Bladder microvascular endothelial cell (primary cell): Measurements from ENCODE around the gene CST7. TPM values are rescaled to one million over a fixed set of nuclear protein-coding genes. Genes with fewer than 3 reads are reported as not detected.

Experiments
- total RNA-seq: library from RNA; depleted of rRNA; stranded (reverse); fragments of >200 nt; gene quantifications from 2 replicates; pipeline ENCODE4 v1.2.3, GENCODE V29; 2014

The CST7 gene, protein sequence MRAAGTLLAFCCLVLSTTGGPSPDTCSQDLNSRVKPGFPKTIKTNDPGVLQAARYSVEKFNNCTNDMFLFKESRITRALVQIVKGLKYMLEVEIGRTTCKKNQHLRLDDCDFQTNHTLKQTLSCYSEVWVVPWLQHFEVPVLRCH
- not detected in 2 replicates for total RNA-seq

DNA sequence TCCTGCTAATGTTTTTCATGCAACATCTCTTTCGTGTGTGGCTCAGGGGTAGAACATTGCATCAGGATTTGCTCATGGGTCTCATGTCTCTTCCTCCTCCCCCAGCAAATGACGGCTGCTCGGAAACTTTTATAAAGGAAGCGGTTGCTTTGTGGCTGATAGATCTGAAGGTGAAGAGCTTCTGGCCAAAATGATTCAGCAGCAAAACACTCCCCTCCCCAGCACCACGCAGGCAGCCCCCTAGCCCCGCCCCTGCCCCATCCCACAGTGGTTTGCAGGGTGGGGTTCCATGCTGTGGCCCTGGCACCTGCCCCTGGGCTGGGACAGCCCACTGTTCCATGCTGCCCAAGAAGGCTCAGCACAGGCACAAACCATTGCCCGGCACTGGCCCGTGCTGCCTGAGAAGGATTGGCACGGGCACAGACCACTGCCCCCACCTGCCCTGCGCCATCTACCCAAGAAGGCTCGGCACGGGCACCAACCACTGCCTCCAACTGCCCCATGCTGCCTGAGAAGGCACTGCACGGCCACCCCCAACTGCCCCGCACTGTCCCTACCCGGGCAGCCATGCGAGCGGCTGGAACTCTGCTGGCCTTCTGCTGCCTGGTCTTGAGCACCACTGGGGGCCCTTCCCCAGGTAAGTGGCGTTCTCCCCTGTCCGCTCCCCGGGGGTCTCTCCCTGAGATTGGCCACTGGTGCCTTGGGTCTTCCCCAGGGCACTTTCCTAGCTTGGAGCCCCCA lies at the start of gene CST7:
CST7 (plus strand) TSS at position 331 of the 741 bp plus-strand sequence; CDS start at position 568, 237 bp downstream.

DNA sequence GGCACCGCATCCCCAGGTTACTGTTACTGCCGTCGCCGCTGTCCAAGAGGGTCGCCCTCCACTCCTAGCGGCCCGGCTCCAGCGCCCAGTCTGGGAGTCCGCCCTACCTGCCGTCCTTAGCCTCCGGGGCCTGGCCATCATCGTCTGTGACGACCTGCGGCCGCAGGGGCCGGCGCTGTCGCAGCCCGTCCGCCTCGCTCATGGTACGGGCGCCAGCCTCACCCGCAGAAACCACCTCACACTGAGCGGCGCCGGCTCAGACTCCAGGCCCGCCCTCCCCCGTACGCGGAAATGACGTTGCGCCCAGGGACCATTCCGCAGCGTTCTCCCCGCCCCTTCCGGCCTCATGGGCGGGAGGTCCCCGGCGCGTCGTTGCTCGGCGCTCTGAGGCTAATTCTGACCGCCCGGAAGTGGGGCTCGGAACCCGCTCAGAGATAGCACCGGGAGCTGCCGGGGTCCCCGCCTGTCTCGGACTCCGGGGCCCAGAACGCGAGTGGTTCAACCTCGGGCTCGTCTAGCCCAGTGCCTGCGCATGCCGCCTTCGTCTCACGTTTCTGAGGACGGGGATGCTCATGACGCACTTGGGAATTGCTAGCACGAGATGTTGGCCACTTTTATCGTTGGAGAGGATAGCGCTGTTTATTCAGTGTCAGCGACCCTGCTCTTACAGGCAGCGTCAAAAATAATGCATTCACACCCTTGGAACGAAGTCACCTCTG lies 43.6 kb downstream of the CST7 start, which contains the start of gene APMAP:
APMAP (minus strand) TSS at position 265 of the 719 bp plus-strand sequence; CDS start at position 202, 63 bp downstream.

Other genes starting within 250 kb of the CST7 start
- gene APMAP, start 43.5 kb downstream of the CST7 start, total RNA-seq = 71.9 and 108 TPM in 2 replicates
- gene ACSS1, start 108.9 kb downstream of the CST7 start, total RNA-seq = 15.2 and 24.8 TPM in 2 replicates
- gene VSX1, start 132.9 kb downstream of the CST7 start, total RNA-seq = not detected in 2 replicates
- 40.0 and 67.7 TPM in 2 replicates for gene ENTPD6, start 246.4 kb downstream of the CST7 start, total RNA-seq